GM12873 (cell line): Measurements from ENCODE around the gene CRYGA.
"Not testable (repeated sequence)": the region's sequence is repeated elsewhere in the genome, so short reads cannot be mapped to it uniquely, and the experiment has no call there.

ENCODE experiments used
- TF ChIP-seq, protein P1 (sequence below): IDR thresholded peaks from 2 replicates; pipeline ENCODE4 v1.5.1; 2012; ENCODE audit warnings: low read depth, mild to moderate bottlenecking, moderate library complexity, low read length, control low read depth; ENCODE audit not compliant: insufficient read depth; ENCODE audit errors: missing control alignments

Gene CRYGA

DNA sequence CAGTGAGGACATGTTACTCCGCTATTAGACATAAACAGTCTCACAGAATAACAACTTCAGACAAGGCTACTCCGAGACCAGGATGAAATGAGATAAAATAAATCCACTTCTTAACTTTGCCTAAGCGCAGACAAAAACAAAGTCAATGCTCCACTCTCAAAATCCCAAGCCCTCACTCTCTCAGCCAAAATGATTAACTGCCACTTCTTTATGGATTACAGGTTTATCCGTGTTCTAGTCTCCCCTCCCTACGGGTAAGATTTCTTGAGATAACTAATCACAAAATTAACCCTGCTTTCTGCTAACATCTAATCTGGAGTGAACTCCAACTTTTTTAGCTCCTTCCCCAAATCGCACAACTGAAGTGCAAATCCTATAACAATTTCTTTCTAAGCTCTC is 32.7 kb downstream of the CRYGA start:
- TF ChIP-seq, protein P1, sequence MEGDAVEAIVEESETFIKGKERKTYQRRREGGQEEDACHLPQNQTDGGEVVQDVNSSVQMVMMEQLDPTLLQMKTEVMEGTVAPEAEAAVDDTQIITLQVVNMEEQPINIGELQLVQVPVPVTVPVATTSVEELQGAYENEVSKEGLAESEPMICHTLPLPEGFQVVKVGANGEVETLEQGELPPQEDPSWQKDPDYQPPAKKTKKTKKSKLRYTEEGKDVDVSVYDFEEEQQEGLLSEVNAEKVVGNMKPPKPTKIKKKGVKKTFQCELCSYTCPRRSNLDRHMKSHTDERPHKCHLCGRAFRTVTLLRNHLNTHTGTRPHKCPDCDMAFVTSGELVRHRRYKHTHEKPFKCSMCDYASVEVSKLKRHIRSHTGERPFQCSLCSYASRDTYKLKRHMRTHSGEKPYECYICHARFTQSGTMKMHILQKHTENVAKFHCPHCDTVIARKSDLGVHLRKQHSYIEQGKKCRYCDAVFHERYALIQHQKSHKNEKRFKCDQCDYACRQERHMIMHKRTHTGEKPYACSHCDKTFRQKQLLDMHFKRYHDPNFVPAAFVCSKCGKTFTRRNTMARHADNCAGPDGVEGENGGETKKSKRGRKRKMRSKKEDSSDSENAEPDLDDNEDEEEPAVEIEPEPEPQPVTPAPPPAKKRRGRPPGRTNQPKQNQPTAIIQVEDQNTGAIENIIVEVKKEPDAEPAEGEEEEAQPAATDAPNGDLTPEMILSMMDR = no peak

DNA sequence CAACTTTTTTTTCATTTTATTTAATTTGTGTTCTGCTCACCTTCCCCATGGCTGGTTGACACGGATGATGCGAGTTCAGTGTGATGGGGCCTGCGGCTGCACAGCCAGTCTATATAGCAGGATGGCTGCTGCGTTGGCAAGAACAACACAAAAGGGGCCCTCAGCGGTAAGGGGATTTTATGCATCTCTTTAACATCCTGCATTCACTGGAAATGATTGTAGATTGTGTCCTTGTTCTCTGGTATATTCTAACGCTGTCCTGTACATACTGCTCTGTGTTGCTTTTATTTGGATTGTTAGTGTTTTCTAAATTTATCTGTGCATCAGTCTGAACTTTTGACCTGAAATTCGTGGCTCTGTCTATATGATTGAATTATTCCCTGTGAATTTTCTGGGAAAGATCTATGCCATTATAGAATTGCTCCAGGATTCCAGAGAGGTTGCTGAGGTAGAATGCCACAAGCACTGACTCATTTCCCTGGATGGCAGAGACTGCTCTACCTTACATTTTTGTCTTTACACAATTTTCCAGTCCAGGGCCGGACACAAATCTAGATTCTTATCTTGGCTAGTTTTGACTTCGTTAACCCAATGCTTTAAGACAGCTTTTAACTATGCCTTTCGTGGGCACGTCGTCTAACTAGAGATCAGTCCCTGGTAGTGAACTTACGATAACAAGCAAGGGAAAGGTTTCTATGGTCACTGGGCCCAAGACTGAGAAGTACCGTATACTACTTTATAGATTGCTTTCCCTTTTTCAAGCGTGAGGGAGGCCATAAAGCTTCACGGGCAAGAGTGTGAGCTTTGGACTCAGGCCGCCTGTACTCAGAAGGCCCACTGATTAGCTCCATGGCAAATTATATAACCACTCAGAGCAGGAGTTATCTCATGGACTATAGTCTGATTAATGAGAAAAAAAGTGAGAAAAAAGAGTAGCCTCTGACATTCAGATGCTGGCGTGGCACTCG is 33.4 kb downstream of the CRYGA start, which contains the start of gene CRYGC:
Gene CRYGC (minus strand): TSS at position 85 of the 968 bp plus-strand sequence. CDS start 36 bp downstream, at position 49.
- TF ChIP-seq, protein P1 = no peak

DNA sequence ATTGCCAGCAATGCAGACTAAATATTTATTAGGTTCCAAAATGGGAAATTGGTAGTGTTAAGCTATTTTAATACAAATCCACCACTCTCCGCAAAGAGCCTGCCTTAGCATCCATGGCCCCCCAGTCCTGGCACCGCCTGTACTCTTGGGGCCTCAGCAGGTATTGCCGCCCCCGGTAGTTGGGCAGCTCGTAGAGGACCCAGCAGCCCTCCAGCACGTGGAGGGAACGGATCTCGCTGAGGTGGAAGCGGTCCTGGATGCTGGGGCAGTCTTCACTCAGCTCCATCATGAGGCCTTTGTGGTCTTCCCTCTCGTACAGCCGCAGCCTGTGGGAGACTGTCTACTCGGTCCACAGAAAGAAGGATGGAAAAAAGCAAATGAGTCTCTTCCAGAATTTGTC is 35.3 kb downstream of the CRYGA start:
- TF ChIP-seq, protein P1 = no peak

DNA sequence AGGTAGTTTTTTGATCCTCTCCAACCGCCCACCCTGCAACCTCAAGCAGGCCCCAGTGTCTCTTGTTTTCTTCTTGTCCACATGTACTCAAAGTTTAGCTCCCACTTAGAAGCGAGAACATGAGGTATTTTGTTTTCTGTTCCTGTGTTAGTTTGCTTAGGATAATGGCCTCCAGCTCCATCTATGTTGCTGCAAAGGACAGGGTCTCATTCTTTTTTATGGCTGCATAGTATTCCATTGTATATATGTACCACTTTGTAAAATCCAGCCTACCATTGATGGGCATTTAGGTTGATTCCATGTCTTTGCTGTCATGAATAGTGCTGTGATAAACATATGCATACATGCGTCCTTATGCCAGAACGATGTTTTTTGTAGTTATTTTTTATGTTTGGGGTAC is 36.3 kb downstream of the CRYGA start:
- TF ChIP-seq, protein P1 = no peak

DNA sequence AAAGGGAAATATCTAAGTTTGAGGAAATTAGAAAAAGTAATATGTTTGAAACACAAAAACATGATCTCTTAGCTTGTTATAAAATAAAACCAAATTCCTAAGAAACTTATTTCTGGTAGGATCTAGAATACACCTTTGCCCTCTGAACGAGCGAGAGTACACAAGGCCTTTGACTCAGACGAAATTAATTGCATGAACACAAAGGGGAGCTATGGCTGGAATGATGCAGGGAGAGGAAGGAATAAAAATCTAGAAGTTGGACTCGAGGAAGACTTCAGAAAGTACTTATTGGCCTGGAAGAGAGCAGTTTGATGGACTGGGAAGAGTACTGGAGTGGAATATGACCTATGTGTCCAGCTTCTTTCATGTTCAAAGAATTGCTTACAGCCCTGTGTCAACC is 38.1 kb downstream of the CRYGA start:
- TF ChIP-seq, protein P1 = no peak

DNA sequence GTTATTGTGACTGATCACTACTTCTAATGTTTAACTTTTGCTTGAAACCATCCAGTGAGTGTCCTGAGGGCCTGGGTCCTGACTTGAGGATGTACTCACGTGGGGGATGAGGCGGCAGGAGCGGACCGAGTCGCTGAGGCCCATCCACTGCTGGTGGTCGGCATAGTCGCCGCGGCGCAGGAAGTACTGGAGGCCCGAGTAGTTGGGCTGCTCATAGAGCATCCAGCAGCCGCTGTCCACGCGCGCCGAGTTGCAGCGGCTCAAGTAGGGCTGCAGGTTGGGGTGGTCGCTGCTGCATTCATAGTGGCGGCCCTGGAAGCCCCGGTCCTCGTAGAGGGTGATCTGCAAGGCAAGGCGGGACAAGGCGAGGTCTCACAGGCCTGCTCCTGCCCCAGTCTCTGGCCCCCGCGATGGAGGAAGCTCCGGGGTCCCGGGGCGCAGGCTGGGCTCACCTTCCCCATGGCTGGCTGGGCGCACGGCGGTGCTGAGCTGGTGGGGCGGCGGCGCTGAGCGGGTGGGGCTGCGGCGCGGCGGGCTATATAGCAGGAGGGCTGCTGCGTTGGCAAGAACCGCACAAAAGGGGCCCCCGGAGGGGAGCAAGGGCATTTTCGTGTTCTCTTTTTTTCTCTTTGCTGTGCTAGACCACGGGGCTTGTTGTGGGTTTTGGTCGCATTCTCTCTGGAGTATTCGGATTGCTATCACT is 39.2 kb downstream of the CRYGA start, which contains the start of gene CRYGD:
Gene CRYGD (minus strand): TSS at position 512 of the 703 bp plus-strand sequence. CDS start 51 bp downstream, at position 461.
- TF ChIP-seq, protein P1 = not testable (repeated sequence)

DNA sequence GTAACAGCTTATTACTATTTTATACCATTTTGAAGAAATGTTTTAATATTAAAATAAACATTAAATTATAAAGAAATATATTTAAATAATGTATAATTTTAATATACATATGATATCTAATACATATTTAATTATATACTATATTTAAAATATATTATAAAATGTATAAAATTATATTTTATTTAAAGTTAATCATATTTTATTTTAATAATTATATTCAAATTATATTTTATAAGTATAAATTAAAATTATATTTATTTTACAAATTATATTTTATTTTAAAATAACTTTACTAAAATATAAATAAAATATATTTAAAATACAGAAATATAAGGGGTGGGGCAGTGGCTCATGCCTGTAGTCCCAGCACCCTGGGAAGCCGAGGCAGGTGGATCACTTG is 41.1 kb downstream of the CRYGA start:
- TF ChIP-seq, protein P1 = no peak
